ENCODE measurements around the gene SBF1. TPM values are rescaled to one million over a fixed set of nuclear protein-coding genes. Genes with fewer than 3 reads are reported as not detected.
A peak's percentile ranks its signal among the peaks of the same experiment; 100 is the strongest.

The SBF1 gene
- total RNA-seq, 1 donor from 2014 or later: 55.8 TPM

- DNase-seq: no peak
- intact Hi-C loops (cut with micrococcal nuclease): no loop called here
- H3K27me3 ChIP-seq (ENCODE audit: low read depth): peaks cover 94% of the 10 kb centered on the region
- no peak for TF ChIP-seq CTCF (IDR thresholded peaks at IDR 0.05; ENCODE audit: borderline replicate concordance)
- H3K4me3 ChIP-seq: no peak overlapping the region
- no peaks in the 10 kb centered on the region for H3K36me3 ChIP-seq
- H3K9me3 ChIP-seq (replicated peaks): no peaks in the 10 kb centered on the region
- no peak overlapping the region for H3K27ac ChIP-seq (replicated peaks)
- peaks cover 15% of the 10 kb centered on the region for H3K4me1 ChIP-seq
Observed at GRCh38 chr22:50483977-50484853, 9.4 kb upstream of the SBF1 start.

GRCh38 chr22:50483556-50483955 is 8.7 kb upstream of the SBF1 start:
- intact Hi-C loops (cut with micrococcal nuclease): no loop called here
- Histone ChIP-seq H3K4me3 (no peak overlapping the region), H3K36me3 (no peaks in the 10 kb centered on the region), H3K27ac (replicated peaks) (no peak overlapping the region), H3K27me3 (ENCODE audit: low read depth) (peaks cover 95% of the 10 kb centered on the region), H3K9me3 (replicated peaks) (no peaks in the 10 kb centered on the region), H3K4me1 (peaks cover 15% of the 10 kb centered on the region)
- no peak for TF ChIP-seq CTCF (IDR thresholded peaks at IDR 0.05; ENCODE audit: borderline replicate concordance)
- no peak for DNase-seq

GRCh38 chr22:50483106-50483505 is 8.3 kb upstream of the SBF1 start:
- Histone ChIP-seq H3K4me1 (peaks cover 15% of the 10 kb centered on the region), H3K9me3 (replicated peaks) (no peaks in the 10 kb centered on the region), H3K36me3 (no peaks in the 10 kb centered on the region), H3K4me3 (no peak overlapping the region), H3K27me3 (ENCODE audit: low read depth) (peaks cover 95% of the 10 kb centered on the region), H3K27ac (replicated peaks) (no peak overlapping the region)
- DNase-seq: no peak
- intact Hi-C loops (cut with micrococcal nuclease): no loop called here
- no peak for TF ChIP-seq CTCF (IDR thresholded peaks at IDR 0.05; ENCODE audit: borderline replicate concordance)

GRCh38 chr22:50482107-50483074 is 7.6 kb upstream of the SBF1 start:
- no peak overlapping the region for H3K27ac ChIP-seq (replicated peaks)
- peak overlapping the region; percentile 63 for H3K4me3 ChIP-seq
- no peaks in the 10 kb centered on the region for H3K9me3 ChIP-seq (replicated peaks)
- intact Hi-C loops (cut with micrococcal nuclease): no loop called here
- no peak for TF ChIP-seq CTCF (IDR thresholded peaks at IDR 0.05; ENCODE audit: borderline replicate concordance)
- H3K36me3 ChIP-seq: no peaks in the 10 kb centered on the region
- H3K4me1 ChIP-seq: peaks cover 15% of the 10 kb centered on the region
- DNase-seq: no peak
- H3K27me3 ChIP-seq (ENCODE audit: low read depth): peaks cover 93% of the 10 kb centered on the region

- intact Hi-C loops (cut with micrococcal nuclease): no loop called here
- H3K27me3 ChIP-seq (ENCODE audit: low read depth): peaks cover 85% of the 10 kb centered on the region
- no peaks in the 10 kb centered on the region for H3K9me3 ChIP-seq (replicated peaks)
- peak within 1 kb of the TSS; percentile 63 for H3K4me3 ChIP-seq
- no peak for TF ChIP-seq CTCF (IDR thresholded peaks at IDR 0.05; ENCODE audit: borderline replicate concordance)
- no peak within 1 kb of the TSS for H3K27ac ChIP-seq (replicated peaks)
- peaks cover 15% of the 10 kb centered on the region for H3K4me1 ChIP-seq
- no peaks in the 10 kb centered on the region for H3K36me3 ChIP-seq
- DNase-seq: no peak
Observed at GRCh38 chr22:50481440-50482106, 6.7 kb upstream of the SBF1 start, which contains the start of gene ADM2. TSS of gene ADM2 (plus strand) at chr22:50481543. CDS start at chr22:50481848, 305 bp downstream.
